Activated naive CD4-positive, alpha-beta T cell treated with anti-CD3 and anti-CD28 coated beads for 36 hours (primary cell): ENCODE measurements around the gene SH3BP5. TPM values are rescaled to one million over a fixed set of nuclear protein-coding genes. Genes with fewer than 3 reads are reported as not detected.

Experiments
- CTCF ChIA-PET: fragments of 350-600 bp; sonication (Branson Sonifier 250); formaldehyde crosslinking; loops from one replicate; lab custom pipeline; 2021; ENCODE audit warnings: antibody characterized with exemption; lab: Charles Lee
- DNase-seq: peaks from one replicate; pipeline ENCODE4 v3.0.0-alpha.2; 2020
- H3K27ac Mint-ChIP-seq: one replicate; pipeline ENCODE4 v1.8.0; 2021; ENCODE audit warnings: mild to moderate bottlenecking, mixed read lengths
- H3K27me3 Mint-ChIP-seq: one replicate; pipeline ENCODE4 v1.8.0; 2021; ENCODE audit warnings: low read depth, mixed read lengths
- H3K36me3 Mint-ChIP-seq: one replicate; pipeline ENCODE4 v1.8.0; 2021; ENCODE audit warnings: low read depth, mixed read lengths
- H3K4me1 Mint-ChIP-seq: one replicate; pipeline ENCODE4 v1.8.0; 2021; ENCODE audit warnings: low read depth, mixed read lengths
- H3K4me3 Mint-ChIP-seq: one replicate; pipeline ENCODE4 v1.8.0; 2021; ENCODE audit warnings: mild to moderate bottlenecking, moderate library complexity, mixed read lengths
- H3K9me3 Mint-ChIP-seq: one replicate; pipeline ENCODE4 v1.8.0; 2021; ENCODE audit warnings: mixed read lengths
- intact Hi-C: fragments of 100-400 bp; cut with micrococcal nuclease; formaldehyde crosslinking; loops from one replicate; pipeline ENCODE4 v1.15.1; 2023
- total RNA-seq, 2 experiments: library from RNA; stranded (reverse); gene quantifications; one replicate each; pipeline ENCODE4 v1.2.3, GENCODE V29; 2021

The SH3BP5 gene
- total RNA-seq, 2 experiments from 2014 or later, result 7.9 to 9.0 TPM

- H3K27me3 Mint-ChIP-seq, result no peaks in the 10 kb centered on the region
- CTCF ChIA-PET, result interaction anchor here (0.8 to 9.2 kb wide), 8 partner anchors 17 to 134 kb away, joined by 3 to 169 read pairs (median 4); partner anchors contain the start of gene SH3BP5
- DNase-seq, result no peak
- H3K4me1 Mint-ChIP-seq, result peaks cover 66% of the 10 kb centered on the region
- H3K27ac Mint-ChIP-seq, result no peak overlapping the region
- no peaks in the 10 kb centered on the region for H3K36me3 Mint-ChIP-seq
- H3K9me3 Mint-ChIP-seq, result no peaks in the 10 kb centered on the region
- no peak overlapping the region for H3K4me3 Mint-ChIP-seq
- intact Hi-C loops, result no loop called here
Measured at GRCh38 chr3:15271030-15271429, 61.4 kb downstream of the SH3BP5 start.

DNA sequence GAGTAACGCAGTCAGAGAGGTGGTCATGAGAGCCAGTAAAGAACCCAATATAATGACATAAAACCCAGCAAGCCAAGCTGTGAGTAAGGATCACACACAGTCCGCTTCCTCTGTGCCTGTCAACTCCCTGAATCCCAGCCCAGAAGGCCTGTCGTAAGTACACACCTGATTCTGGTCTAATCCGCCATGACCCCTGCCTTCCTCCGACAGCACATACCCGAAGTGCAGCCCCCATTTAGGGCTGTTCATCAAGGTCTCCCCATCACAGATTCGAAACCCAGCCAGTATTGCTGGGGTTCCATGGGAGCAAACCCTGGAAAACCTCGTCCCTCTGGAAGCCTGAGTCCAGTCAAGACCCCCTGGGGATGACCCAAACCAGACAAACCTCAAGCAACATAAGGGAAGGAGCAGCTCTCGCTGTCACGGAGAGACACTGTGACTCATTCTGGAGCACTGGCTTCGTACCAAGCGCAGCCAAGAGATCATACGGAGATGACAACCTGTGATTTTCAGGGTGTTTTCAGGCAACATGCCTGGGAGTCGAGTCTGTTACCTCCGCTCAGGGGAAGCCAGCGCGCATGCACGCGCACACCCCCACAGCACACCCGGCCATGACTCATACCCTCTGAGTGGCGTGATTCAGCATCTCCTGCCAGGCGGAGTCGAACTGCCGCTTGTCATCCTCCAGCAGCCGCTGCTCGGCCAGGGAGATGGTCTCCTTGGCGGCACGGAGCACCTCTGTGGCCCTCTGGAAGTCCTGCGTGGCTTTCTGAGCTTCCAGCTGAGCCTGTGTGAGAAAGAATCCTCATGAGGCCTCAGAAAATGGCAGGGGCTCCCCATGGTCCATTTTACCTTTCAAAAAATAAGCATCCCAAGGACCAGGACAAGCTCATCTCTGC, 63.0 kb downstream of the SH3BP5 start:
- peak; percentile 93 for DNase-seq
- H3K27ac Mint-ChIP-seq, result peak overlapping the region; percentile 48
- no peaks in the 10 kb centered on the region for H3K27me3 Mint-ChIP-seq
- intact Hi-C loops, result loop anchor here (1.0 to 5.0 kb wide), 6 partner anchors 23 to 528 kb away; partner anchors contain the start of genes ANKRD28, BTD and HACL1
- CTCF ChIA-PET, result interaction anchor here (0.6 to 9.2 kb wide), 32 partner anchors 8 to 286 kb away, joined by 3 to 169 read pairs (median 9); partner anchors contain the start of genes CAPN7 and SH3BP5
- H3K4me3 Mint-ChIP-seq, result peak overlapping the region; percentile 1
- H3K36me3 Mint-ChIP-seq, result no peaks in the 10 kb centered on the region
- H3K4me1 Mint-ChIP-seq, result peaks cover 64% of the 10 kb centered on the region
- H3K9me3 Mint-ChIP-seq, result no peaks in the 10 kb centered on the region

GRCh38 chr3:15268033-15268631, 64.3 kb downstream of the SH3BP5 start:
- CTCF ChIA-PET, result interaction anchor here (0.6 to 9.2 kb wide), 65 partner anchors 8 to 290 kb away, joined by 3 to 169 read pairs (median 6); partner anchors contain the start of genes CAPN7 and SH3BP5
- H3K4me1 Mint-ChIP-seq, result peaks cover 61% of the 10 kb centered on the region
- no peaks in the 10 kb centered on the region for H3K36me3 Mint-ChIP-seq
- intact Hi-C loops, result loop anchor here (1.0 to 5.0 kb wide), 8 partner anchors 62 to 529 kb away; partner anchors contain the start of genes ANKRD28, BTD, CAPN7 and HACL1
- H3K27me3 Mint-ChIP-seq, result no peaks in the 10 kb centered on the region
- H3K4me3 Mint-ChIP-seq, result no peak overlapping the region
- DNase-seq, result peak; percentile 93
- no peaks in the 10 kb centered on the region for H3K9me3 Mint-ChIP-seq
- no peak overlapping the region for H3K27ac Mint-ChIP-seq

GRCh38 chr3:15267502-15267901, 64.9 kb downstream of the SH3BP5 start:
- H3K4me3 Mint-ChIP-seq, result no peak overlapping the region
- DNase-seq, result no peak
- no peaks in the 10 kb centered on the region for H3K36me3 Mint-ChIP-seq
- no peaks in the 10 kb centered on the region for H3K9me3 Mint-ChIP-seq
- H3K27me3 Mint-ChIP-seq, result no peaks in the 10 kb centered on the region
- H3K4me1 Mint-ChIP-seq, result peaks cover 57% of the 10 kb centered on the region
- CTCF ChIA-PET, result interaction anchor here (0.6 to 9.2 kb wide), 60 partner anchors 8 to 290 kb away, joined by 3 to 169 read pairs (median 7); partner anchors contain the start of genes CAPN7 and SH3BP5
- no peak overlapping the region for H3K27ac Mint-ChIP-seq
- intact Hi-C loops, result loop anchor here (5.0 kb wide), 2 partner anchors 160 to 530 kb away; partner anchors contain the start of gene ANKRD28

- Mint-ChIP-seq H3K27ac (no peak overlapping the region), H3K36me3 (no peaks in the 10 kb centered on the region), H3K9me3 (no peaks in the 10 kb centered on the region), H3K4me1 (peaks cover 50% of the 10 kb centered on the region), H3K27me3 (no peaks in the 10 kb centered on the region), H3K4me3 (no peak overlapping the region)
- DNase-seq, result no peak
- intact Hi-C loops, result loop anchor here (5.0 kb wide), 2 partner anchors 159 to 531 kb away; partner anchors contain the start of gene ANKRD28
- CTCF ChIA-PET, result interaction anchor here (0.5 to 9.2 kb wide), 34 partner anchors 10 to 289 kb away, joined by 3 to 169 read pairs (median 9); partner anchors contain the start of genes CAPN7 and SH3BP5
Measured at GRCh38 chr3:15266510-15267376, 65.6 kb downstream of the SH3BP5 start.

- no peaks in the 10 kb centered on the region for H3K36me3 Mint-ChIP-seq
- H3K4me3 Mint-ChIP-seq, result no peak overlapping the region
- DNase-seq, result no peak
- H3K4me1 Mint-ChIP-seq, result peaks cover 46% of the 10 kb centered on the region
- H3K27me3 Mint-ChIP-seq, result no peaks in the 10 kb centered on the region
- H3K27ac Mint-ChIP-seq, result no peak overlapping the region
- intact Hi-C loops, result loop anchor here (5.0 kb wide), 2 partner anchors 159 to 531 kb away; partner anchors contain the start of gene ANKRD28
- no peaks in the 10 kb centered on the region for H3K9me3 Mint-ChIP-seq
- CTCF ChIA-PET, result interaction anchor here (0.5 to 9.2 kb wide), 17 partner anchors 9 to 291 kb away, joined by 3 to 169 read pairs (median 4); partner anchors contain the start of gene SH3BP5
Measured at GRCh38 chr3:15265655-15266509, 66.5 kb downstream of the SH3BP5 start.

- no peaks in the 10 kb centered on the region for H3K27me3 Mint-ChIP-seq
- no peaks in the 10 kb centered on the region for H3K36me3 Mint-ChIP-seq
- intact Hi-C loops, result no loop called here
- DNase-seq, result no peak
- CTCF ChIA-PET, result interaction anchor here (0.6 to 9.2 kb wide), 8 partner anchors 9 to 293 kb away, joined by 3 to 169 read pairs (median 7); partner anchors contain the start of gene SH3BP5
- no peak overlapping the region for H3K4me3 Mint-ChIP-seq
- H3K27ac Mint-ChIP-seq, result no peak overlapping the region
- H3K4me1 Mint-ChIP-seq, result peaks cover 34% of the 10 kb centered on the region
- no peaks in the 10 kb centered on the region for H3K9me3 Mint-ChIP-seq
Measured at GRCh38 chr3:15264486-15264885, 67.9 kb downstream of the SH3BP5 start.

DNA sequence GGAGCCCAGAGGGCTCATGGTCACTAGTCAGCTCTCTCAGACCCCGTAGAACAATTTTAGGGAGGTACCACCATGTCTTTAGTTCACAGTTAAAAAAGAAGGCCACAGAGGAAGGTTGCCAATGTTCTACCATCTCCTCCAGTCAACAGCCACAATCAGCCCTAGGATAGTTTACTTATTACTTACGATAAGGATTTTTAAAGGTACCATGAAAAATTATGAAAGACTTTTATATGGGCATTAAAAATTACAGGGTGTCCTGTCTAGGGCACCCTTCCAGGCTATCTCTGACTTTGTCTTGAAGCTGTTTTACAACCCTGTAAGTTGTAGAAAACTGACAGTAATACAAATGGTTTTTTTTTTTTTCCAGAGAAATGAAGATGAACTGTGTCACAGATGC, 68.5 kb downstream of the SH3BP5 start:
- Mint-ChIP-seq H3K36me3 (peaks cover 2% of the 10 kb centered on the region), H3K27me3 (no peaks in the 10 kb centered on the region), H3K27ac (no peak overlapping the region), H3K4me1 (peaks cover 29% of the 10 kb centered on the region), H3K4me3 (no peak overlapping the region), H3K9me3 (no peaks in the 10 kb centered on the region)
- no peak for DNase-seq
- CTCF ChIA-PET, result interaction anchor here (0.6 to 9.2 kb wide), 7 partner anchors 8 to 293 kb away, joined by 3 to 169 read pairs (median 10); partner anchors contain the start of gene SH3BP5
- intact Hi-C loops, result no loop called here

- Mint-ChIP-seq H3K36me3 (peaks cover 4% of the 10 kb centered on the region), H3K4me3 (no peak overlapping the region), H3K27ac (no peak overlapping the region), H3K27me3 (no peaks in the 10 kb centered on the region), H3K4me1 (peaks cover 20% of the 10 kb centered on the region), H3K9me3 (no peaks in the 10 kb centered on the region)
- CTCF ChIA-PET, result interaction anchor here (7.2 to 9.2 kb wide), 2 partner anchors 68 to 143 kb away, joined by 115 to 132 read pairs; partner anchors contain the start of gene SH3BP5
- intact Hi-C loops, result no loop called here
- no peak for DNase-seq
Measured at GRCh38 chr3:15263120-15263519, 69.3 kb downstream of the SH3BP5 start.

GRCh38 chr3:15262021-15262420, 70.4 kb downstream of the SH3BP5 start:
- peaks cover 16% of the 10 kb centered on the region for H3K4me1 Mint-ChIP-seq
- no peak overlapping the region for H3K27ac Mint-ChIP-seq
- no peaks in the 10 kb centered on the region for H3K27me3 Mint-ChIP-seq
- no peak overlapping the region for H3K4me3 Mint-ChIP-seq
- H3K36me3 Mint-ChIP-seq, result peaks cover 4% of the 10 kb centered on the region
- H3K9me3 Mint-ChIP-seq, result no peaks in the 10 kb centered on the region
- CTCF ChIA-PET, result interaction anchor here (0.7 kb wide), 2 partner anchors 143 to 735 kb away, joined by 3 to 4 read pairs; no protein-coding TSS in a partner anchor
- intact Hi-C loops, result no loop called here
- DNase-seq, result no peak
